Stimulated activated CD8-positive, alpha-beta memory T cell treated with anti-CD3 and anti-CD28 coated beads, Interleukin-7, amount 100 ng/mL, for 1 hour (primary cell): Measurements from ENCODE around the gene DDX55.

Source experiments
- DNase-seq, 2 donors: peaks; one replicate each; pipeline ENCODE4 v3.0.0-alpha.2; 2020; ENCODE audit warnings: low read depth in 2 of 2

The DDX55 gene

DNA sequence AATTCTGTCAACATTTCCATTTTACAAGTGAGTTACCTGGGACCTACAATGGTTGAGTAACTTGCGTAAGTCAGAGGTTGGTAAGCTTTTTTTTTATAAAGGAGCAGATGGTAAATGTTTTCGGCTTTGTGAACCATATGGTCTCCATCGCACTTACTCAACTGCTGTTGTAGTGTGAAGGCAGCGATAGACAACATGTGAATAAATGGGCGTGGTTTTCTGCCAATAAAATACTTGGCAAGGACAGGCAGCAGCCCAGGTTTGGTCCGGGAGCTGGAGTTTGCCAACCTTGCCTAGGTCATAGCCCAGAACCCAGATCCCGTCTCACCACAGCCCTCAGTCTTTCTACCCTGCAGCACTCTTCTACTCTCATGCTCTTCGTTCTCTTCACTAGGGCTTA, 6.3 kb downstream of the DDX55 start:
- DNase-seq: no peak

DNA sequence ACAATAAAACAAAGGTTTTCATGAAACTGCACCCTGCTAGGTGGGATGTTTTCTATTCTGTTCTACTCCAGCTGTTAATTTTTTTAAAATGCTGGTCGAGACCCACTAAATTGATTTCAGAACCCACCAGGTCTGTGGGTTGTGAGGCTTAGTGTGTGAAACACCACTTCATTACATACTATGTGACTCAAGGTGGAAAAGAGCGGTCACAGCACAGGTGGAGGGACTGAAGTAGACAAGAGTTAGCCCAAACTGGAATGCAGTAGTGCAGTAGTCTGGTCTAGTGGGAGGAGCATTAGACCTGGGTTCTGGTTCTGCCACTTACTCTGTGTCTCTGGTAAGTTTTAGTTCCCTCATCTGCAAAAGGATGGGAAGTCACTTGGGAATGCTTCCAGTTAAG, 12.2 kb downstream of the DDX55 start:
- no peak for DNase-seq

DNA sequence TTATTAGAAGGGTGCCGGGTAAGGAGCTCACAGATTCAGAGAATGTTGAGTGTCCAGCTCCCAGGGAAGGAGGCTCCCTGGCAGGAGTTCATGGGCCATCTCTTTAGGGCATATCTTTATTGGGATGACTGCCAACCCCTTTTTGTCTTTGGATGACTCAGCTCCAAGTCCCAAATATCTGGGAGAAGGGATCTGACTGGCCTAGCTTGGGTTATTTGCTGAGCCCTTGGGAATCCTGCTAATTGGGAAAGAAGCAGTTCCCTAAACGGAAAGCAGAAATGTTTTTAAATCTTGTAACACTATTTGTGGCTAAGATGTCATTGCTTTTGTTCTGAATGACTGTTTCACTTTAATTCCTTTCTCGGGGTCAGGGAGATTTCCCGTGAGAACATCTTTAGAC, 12.6 kb downstream of the DDX55 start:
- DNase-seq: no peak

DNA sequence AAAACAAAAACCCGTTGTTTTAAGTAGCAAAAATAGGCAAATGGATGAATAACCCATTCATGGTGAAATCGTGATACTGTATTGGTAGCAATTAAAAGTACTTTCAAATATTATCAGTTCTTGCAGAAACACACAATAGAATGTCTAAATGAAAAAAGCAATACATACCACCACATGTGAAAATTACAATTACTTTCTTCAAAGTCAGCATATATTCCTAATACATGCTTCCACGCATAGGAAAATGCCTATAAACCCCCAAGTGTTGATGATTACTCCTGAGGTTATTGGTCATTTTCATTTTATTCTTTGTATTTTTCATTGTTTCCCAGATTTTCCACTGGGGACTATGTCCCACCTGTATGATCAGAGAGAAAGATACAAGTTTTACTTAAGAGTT, 15.2 kb downstream of the DDX55 start:
- DNase-seq: no peak

DNA sequence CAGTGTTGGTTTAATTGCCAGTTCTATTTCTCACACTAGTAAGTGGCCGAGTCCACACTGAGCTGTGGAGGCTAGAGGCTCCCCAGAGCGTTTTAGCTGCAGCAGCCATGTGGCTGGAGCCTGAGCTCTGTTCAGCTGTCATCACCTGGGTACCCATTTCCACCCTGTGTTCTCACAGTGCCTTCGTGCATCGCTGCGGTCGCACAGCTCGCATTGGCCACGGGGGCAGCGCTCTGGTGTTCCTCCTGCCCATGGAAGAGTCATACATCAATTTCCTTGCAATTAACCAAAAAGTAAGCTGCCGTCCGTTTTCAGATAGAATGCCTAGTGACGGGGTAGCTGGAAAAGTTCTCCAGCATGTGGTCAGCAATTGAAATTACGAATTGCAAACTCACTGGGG, 15.7 kb downstream of the DDX55 start:
- no peak for DNase-seq

DNA sequence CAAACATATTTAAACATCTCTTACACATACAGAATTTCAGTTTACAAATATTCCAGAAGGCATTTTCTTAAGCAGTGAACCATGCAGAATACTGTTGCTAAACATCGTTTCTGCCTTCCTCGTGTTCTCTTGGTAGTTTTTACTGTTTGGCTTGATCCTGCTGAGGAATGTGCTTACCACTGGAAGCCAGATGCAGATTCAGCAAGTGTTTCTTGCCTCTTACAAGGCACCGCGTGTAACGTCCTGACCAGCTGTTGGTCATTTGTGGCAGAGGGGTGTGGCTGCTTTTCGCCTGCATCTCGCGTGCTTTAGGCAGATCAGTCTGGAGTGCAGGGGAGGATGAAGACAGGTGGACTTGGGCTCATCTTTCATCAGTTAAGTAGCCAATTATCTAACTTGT, 19.2 kb downstream of the DDX55 start:
- DNase-seq: no peak

DNA sequence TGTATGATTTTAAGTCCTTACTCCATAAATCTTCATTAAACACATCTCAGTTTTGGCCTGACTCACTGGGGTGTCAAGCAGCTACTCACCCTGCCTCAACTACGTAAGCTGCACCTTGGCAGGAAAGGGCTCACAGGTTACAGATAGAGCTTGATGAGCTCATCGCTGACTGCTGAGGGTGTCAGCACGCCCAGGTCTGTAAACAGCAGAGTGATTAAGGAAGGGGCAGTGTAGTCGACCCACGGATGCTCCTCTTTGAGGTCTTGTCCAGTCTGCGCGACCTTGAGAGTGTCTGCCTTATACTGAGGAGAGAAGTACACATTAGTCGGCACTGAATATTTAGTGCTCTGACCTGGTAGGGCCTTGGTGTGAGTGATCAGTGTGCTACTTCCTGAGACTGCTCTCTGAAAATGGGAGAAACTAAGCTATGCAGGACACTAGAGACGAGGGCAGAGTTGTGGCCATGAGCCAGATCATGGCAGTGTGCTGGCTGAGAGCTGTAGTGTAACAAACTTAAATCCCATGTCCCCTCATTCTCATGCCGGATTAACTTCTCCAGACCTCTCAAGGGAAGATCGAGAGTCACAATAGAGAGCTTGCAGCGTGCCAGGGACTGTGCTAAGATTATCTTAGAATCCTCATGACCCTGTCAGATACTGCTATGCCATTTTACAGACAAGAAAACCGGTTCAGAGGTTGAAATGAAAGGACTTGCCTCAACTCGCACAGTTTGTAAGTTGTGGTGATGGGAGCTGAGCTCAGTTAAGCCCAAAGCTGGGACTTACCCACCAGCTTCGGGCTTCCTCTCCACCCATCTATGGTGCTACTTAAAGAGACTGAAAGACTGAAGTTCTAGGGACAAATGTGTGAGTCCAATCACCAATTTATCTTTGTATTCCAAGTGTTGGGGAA, 20.0 kb downstream of the DDX55 start:
- DNase-seq: no peak

DNA sequence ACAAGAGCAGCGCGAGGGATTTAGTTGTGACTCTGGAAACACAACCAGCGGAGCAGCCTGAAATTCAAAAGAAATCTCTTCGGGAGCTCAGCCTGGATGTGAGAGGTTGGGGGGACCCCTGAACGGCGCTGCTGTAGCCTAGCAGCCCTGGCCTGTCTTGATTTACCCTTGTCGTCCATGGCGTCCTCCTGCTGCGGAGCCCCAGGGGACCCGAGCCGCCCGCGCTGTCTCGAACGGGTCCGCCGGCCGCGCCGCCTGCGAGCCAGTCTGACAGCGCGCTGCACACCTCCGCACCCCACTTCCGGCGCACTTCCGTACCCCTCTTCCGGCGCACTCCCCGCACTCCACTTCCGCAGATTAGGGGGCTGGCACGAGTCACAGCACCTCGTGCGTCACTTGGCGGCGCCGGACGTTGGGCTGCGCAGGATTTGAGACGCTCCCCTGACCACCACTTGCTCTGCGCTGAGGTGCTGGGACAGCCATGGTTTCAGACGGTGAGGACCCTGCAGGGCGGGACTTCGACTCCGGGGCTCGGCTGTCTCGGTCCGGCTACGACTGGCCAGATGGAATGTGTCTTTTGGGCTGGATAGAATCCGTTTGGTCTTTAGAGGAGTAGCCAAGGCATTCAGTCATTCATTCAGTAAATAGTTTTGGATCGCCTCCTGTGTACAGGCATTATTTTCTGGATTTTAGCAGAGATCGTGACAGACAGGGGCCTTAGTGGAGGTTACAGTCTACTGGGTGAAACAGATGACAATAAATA, 31.7 kb downstream of the DDX55 start, which contains the start of the genes EIF2B1 and GTF2H3:
Gene EIF2B1, minus strand, starts transcription at position 308 of the 763 bp plus-strand sequence. Its CDS starts 129 bp downstream, at position 179.
Gene GTF2H3, plus strand, starts transcription at position 451 of the 763 bp plus-strand sequence. Its CDS starts 31 bp downstream, at position 482.
- peak; percentile 93 to 96 for DNase-seq

DNA sequence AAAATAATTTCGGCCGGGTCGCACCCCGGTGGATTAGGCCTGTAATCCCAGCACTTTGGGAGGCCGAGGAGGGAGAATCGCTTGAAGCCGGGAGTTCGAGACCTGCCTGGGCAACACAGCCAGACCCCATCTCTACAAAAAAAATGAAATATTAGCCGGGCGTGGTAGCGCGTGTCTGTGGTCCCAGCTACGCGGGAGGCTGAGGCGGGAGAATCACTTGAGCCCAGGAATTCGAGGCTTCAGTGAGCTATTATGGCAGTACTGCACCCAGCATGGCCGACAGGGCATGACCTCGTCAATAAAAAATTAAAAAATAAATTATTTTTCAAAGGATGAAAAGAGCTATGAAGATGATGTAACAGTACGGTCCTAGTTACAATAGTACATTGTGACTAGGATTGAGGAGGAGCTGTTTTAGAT, 32.3 kb downstream of the DDX55 start:
- no peak for DNase-seq

DNA sequence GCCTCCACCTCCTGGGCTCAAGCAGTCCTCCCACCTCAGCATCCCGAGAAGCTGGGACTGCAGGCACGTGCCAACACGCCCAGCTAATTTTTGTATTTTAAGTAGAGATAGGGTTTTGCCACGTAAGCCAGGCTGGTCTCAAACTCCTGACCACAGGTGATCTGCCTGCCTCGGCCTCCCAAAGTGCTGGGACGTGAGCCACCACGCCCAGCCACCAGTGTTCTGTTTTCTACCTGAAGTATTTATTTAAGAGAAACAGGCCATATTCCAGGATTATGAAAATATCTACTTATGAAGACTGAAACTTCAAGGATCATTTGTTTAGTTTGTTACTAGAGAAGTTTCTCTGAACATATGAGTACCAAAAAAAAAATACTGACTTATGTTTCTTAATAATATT, 42.0 kb downstream of the DDX55 start:
- no peak for DNase-seq

DNA sequence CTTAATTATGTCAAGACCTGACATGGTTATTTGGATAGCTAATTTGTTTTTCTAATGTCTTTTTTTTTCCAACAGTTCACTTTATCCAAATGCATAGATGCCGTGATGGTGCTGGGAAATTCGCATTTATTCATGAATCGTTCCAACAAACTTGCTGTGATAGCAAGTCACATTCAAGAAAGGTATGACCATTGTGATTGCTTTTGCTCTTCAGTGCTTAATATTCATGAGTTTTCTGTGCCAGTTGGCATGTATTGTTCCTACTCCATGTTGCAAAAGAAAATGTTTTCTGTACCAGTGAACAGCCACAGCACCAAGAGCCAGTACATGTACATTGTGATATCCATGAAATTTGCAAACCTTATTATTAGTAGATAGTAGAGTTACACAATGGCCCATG, 43.5 kb downstream of the DDX55 start:
- DNase-seq: no peak

DNA sequence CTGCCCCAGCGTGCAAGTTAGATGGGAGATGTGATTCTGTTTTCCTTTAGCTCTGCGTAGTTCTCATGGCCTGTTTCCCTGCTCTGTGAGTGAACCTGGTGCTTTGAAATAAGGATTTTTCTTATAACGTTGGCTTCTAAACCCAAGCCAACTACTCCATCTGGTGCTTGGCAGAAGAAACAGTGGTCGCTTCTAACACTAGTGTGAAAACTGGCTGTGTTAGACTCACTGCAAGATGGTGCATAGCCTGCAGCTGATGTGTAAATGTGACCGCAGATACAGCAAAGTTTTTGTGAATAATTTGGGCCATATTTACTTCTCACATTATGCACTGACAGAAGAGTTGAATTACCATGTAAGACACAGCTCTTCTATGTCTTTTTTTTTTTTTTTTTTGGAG, 44.0 kb downstream of the DDX55 start:
- DNase-seq: no peak

DNA sequence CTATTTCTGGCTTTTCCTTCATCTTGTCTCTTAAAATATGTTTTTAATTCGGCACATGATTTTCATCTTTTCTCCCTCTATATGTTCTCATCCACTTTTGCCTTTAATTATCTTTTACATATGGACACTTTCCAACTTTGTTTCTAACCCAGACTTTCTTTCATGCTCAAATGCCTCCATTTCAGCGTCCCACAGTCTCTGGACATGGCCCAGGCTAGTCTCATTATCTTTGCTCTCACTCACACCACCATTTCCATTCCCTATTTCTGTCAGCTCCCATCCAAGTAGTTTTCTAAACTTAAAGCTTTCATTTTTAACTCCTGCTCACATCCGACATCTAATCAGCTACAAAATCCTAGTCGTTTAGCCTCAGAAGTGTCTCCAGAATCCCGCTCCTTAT, 46.5 kb downstream of the DDX55 start:
- no peak for DNase-seq

DNA sequence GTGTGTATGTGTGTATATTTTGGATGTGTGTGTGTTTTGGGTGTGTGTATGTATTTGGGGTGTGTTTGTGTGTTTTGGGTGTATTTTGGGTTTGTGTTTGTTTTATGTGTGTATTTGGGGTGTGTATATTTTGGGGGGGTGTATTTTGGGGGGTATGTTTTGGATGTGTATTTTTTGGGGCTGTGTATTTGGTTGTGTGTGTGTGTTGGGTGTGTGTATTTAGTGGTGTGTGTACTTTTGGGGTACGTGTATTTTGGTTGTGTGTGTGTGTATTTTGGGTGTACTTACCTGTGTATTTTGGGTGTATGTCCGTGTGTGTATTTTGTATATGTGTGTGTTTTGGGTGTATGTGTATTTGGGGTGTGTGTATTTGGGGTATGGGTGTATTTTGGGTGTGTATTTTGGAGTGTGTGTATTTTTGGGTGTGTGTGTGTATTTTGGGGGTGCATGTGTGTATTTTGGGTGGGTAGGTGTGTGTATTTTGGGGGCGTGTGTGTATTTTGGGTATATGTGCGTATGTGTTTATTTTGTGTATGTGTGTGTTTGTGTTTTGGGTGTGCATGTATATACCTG, 52.3 kb downstream of the DDX55 start:
- no peak for DNase-seq

DNA sequence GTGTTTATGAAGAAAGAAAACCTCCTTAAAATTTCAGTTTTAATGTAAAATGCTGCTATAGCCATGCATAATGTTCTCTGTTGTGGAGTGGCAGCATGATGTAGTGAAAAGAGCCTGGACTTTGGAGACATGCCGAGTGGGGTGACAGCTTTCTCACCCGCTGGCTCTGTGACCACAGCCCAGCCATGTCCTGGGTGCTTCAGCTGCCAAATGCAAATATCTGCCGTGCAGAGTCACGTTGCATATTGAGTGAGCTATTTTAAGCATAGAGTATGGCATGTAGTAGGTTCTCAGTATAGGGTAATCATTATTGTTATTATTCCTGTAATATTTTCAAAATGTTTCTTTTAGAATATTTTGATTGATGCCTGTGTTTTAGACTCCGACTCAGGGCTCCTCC, 53.5 kb downstream of the DDX55 start:
- DNase-seq: no peak

DNA sequence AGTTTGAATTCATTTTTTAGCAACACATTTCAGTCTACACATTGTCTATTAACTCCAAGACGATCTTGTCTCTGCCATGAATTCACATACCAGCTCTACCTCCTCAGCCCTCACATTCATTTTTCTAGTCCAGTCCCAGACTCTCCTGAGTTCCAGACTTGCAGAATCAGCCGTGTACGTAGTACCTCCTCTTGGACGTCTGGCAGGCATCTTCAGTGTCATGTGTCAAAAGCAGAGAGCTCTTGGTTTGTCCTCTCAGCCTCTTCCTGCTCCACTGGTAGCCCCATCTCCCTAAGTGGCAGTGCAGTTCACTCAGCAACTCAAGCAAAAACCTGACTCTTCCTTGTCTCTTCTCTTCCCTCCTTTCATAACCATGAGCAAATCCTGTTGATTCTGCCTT, 54.5 kb downstream of the DDX55 start:
- DNase-seq: no peak

DNA sequence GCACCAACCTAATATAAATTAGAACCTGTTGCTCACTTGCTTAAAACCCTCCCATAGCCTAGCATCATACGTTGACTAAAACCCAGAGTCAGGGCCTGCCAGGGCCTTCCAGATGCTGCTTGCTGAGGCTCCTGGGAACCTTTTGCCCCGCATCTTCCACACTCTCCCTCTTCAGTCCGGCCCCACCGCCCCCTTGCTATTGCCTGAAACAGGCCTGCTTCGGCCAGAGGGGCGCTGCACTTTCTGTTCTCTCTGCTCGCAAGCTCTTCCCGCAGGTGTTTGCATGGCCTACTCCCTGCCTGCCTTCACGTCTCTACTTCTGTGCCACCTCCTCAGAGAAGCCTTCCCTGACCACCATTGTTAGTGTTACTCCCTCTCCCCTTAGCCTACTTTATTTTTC, 55.3 kb downstream of the DDX55 start:
- DNase-seq: no peak

DNA sequence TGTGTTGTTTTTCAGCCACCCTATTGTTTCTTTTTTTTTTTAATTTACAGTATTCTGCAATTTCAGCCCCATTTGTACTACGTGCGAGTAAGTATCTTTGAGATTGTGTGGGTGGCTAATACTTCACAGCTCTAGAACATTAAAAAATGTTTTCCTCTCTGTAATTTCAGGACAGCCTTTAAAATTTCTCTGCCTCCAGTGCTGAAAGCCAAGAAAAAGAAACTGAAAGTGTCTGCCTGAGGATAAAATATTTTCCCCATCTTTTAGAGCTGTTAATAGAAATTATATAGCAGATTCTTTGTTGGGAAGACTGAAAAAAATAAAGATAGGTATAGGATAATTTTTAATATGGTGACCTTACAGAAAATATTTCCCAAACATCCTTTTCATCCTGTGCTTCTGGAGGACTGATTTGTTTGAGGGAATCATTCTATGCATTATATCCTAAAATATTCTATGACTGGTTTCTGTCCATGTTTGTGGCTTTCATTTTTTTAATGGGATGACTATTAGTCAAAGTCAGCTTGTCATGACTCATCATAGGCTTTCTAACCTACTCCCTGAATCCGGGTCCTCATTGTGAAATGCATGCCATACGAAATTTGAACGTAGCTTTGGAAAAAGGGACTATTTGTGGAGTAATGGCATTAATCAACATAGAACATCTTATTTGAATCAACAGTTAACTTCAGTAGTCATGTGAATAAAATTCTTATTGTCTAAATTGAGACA, 58.3 kb downstream of the DDX55 start:
- no peak for DNase-seq

DNA sequence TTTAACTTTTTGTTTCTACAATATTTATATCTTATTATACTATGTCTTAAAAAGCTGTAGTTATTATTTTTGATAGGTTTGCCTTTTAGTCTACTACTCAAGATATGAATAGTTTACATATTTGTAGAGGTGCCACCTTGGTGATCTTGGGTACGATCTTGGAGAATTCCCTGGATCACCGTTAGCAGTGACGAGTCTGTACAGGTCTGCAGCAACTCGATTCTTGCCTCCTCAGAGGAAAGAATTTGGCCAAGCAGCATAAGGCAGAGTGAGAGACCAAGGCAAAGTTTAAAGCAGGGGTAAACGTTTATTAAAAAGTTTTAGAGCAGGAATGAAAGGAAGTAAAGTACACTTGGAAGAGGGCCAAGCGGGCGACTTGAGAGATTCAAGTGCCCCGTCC, 65.9 kb downstream of the DDX55 start:
- no peak for DNase-seq
